ENCODE data around the gene KRT85. TPM values are rescaled to one million over a fixed set of nuclear protein-coding genes. Genes with fewer than 3 reads are reported as not detected.

KRT85 gene
- total RNA-seq, 1 donor from 2014 or later: not detected

DNA sequence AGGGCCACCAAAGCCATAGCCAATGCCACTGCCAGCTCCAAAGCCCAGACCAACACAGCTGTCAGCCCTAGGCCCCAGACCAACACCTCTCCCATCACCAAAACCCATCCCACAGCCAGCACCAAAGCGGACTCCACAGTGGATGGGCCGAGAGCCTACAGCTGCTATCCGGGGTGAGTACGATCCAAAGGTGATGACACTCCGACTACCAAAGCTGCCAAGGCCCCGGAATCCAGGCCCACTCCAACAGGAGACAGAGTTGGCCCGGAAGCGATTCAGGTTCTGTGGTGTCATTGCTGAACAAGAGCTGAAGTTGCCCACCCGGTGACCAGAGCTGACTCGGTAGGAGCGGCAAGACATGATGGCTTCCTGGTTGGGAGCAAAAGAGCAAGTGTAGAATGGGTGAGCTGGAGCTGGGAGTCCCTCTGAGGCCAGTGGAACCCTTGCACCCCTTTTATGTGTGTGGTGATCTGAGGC, 18.0 kb upstream of the KRT85 start, which contains the start of gene KRT84:
Gene KRT84, minus strand, starts transcription at position 427 of the 477 bp plus-strand sequence. Its CDS starts 67 bp downstream, at position 360.
- Histone ChIP-seq H3K27me3 (ENCODE audit: control insufficient read depth, insufficient read depth, low read length) (no peaks in the 10 kb centered on the region), H3K4me3 (ENCODE audit: low read depth, low read length) (no peak within 1 kb of the TSS), H3K36me3 (ENCODE audit: control insufficient read depth, insufficient read depth, low read length) (no peaks in the 10 kb centered on the region)
- peak; percentile 72 for FAIRE-seq
- TF ChIP-seq, protein P1, sequence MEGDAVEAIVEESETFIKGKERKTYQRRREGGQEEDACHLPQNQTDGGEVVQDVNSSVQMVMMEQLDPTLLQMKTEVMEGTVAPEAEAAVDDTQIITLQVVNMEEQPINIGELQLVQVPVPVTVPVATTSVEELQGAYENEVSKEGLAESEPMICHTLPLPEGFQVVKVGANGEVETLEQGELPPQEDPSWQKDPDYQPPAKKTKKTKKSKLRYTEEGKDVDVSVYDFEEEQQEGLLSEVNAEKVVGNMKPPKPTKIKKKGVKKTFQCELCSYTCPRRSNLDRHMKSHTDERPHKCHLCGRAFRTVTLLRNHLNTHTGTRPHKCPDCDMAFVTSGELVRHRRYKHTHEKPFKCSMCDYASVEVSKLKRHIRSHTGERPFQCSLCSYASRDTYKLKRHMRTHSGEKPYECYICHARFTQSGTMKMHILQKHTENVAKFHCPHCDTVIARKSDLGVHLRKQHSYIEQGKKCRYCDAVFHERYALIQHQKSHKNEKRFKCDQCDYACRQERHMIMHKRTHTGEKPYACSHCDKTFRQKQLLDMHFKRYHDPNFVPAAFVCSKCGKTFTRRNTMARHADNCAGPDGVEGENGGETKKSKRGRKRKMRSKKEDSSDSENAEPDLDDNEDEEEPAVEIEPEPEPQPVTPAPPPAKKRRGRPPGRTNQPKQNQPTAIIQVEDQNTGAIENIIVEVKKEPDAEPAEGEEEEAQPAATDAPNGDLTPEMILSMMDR (IDR thresholded peaks at IDR 0.05; ENCODE audit: insufficient read depth, low read length, severe bottlenecking): no peak
- no peak for DNase-seq (ENCODE audit: low read depth)

DNA sequence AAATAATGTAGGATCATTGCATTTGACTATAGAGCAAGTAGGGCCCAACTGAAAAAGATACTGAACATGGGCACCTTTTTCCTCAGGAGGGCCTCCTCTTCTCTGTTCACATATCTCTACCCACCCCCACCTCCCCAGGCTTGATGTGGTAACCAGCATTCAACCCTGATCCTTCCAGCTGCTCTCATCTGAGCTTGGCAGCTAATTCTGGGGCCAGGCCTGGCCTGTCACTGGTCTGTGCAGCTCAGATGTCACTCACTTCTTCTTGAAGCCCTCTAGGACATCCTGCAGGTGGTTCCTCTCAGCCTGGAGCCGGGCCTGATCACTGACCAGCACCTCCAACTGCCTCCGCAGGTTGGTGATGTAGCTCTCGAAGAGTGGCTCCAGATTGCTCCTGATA, 16.1 kb upstream of the KRT85 start:
- DNase-seq (ENCODE audit: low read depth): no peak
- no peak for FAIRE-seq
- Histone ChIP-seq H3K27me3 (ENCODE audit: control insufficient read depth, insufficient read depth, low read length) (no peaks in the 10 kb centered on the region), H3K4me3 (ENCODE audit: low read depth, low read length) (no peak overlapping the region), H3K36me3 (ENCODE audit: control insufficient read depth, insufficient read depth, low read length) (no peaks in the 10 kb centered on the region)
- TF ChIP-seq, protein P1 (IDR thresholded peaks at IDR 0.05; ENCODE audit: insufficient read depth, low read length, severe bottlenecking): no peak

DNA sequence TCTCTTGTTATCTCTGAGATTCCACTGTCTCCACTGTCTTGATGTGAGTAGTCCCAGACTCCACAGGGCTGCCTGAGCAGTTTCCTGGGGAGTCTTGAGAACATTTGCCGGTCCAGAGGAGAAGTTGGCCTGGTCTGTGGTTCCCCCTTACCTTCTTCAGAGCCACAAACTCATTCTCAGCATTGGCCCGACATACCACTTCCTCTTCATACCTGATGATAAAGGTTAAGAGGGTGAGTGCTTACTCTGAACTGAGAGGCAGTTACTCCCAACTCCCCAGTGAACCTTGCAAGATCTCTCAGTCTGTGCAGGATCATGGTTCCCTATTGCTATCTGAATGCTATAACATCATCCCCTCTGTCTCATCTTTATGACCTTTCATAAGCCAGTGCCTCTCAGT, 15.6 kb upstream of the KRT85 start:
- TF ChIP-seq, protein P1 (IDR thresholded peaks at IDR 0.05; ENCODE audit: insufficient read depth, low read length, severe bottlenecking): no peak
- FAIRE-seq: no peak
- no peak for DNase-seq (ENCODE audit: low read depth)

DNA sequence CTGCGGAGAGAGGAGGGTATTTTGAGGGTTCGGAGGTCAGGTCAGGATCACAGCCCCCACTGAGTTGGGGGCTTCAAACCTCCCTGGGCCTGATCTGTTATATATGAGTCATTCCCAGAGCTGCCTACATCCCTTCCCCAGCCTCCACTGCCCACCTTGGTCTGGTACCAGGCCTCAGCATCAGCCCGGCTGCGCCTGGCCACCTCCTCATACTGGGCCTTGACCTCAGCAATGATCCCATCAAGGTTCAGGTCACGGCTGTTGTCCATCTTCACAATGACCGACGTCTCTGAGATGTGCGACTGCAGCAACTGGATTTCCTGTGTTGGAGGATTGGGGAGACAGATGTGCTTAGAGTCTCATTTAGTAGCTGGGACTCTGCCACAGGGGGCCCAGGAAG, 13.9 kb upstream of the KRT85 start:
- Histone ChIP-seq H3K27me3 (ENCODE audit: control insufficient read depth, insufficient read depth, low read length) (no peaks in the 10 kb centered on the region), H3K4me3 (ENCODE audit: low read depth, low read length) (no peak overlapping the region), H3K36me3 (ENCODE audit: control insufficient read depth, insufficient read depth, low read length) (no peaks in the 10 kb centered on the region)
- FAIRE-seq (no peak), DNase-seq (ENCODE audit: low read depth) (no peak)
- TF ChIP-seq, protein P1 (IDR thresholded peaks at IDR 0.05; ENCODE audit: insufficient read depth, low read length, severe bottlenecking): no peak

More for the DNA sequence above, 15.6 kb upstream of the KRT85 start:
- H3K36me3 ChIP-seq (ENCODE audit: control insufficient read depth, insufficient read depth, low read length): no peaks in the 10 kb centered on the region
- H3K27me3 ChIP-seq (ENCODE audit: control insufficient read depth, insufficient read depth, low read length): no peaks in the 10 kb centered on the region
- no peak overlapping the region for H3K4me3 ChIP-seq (ENCODE audit: low read depth, low read length)

DNA sequence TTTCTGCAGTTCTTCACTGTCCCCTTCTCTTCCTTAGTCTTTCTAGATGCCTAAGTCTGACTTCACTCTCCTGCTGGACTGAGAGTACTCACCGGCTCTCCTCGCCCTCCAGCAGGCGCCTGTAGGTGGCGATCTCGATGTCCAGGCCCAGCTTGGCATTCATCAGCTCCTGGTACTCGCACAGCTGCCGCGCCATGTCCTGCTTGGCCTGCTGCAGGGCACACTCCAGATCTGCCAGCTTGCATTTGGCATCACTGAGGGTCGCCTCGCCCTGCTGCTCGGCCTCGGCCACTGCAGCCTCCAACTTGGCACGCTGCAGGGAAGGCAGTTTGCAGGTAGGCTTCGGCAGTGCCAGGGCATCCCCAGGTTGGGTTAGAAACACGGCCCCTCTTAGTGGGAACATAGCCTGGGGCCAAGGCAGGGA, 13.0 kb upstream of the KRT85 start:
- Histone ChIP-seq H3K4me3 (ENCODE audit: low read depth, low read length) (no peak overlapping the region), H3K27me3 (ENCODE audit: control insufficient read depth, insufficient read depth, low read length) (no peaks in the 10 kb centered on the region), H3K36me3 (ENCODE audit: control insufficient read depth, insufficient read depth, low read length) (no peaks in the 10 kb centered on the region)
- DNase-seq (ENCODE audit: low read depth) (peak; percentile 42), FAIRE-seq (no peak)
- TF ChIP-seq, protein P1 (IDR thresholded peaks at IDR 0.05; ENCODE audit: insufficient read depth, low read length, severe bottlenecking): peak; percentile 80

DNA sequence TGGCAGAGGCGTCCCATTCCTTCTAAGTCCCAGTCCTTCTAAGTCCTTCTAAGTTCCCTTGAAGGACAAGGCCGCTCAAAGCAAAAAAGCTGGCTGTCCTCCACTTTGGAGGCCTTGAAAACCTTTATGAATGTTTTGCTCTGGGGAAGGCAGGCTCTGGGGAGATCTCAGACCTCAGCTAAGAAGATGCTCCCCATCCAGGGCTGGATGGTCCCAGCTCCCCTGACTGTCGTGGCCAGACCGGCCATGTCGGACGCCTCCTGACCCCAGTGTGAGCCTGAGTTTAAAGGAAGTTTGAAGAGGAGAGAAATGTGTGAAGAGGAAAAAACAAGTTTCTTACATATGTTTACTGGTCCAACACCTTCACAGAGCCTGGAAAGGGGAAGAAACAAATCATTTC, 12.3 kb upstream of the KRT85 start:
- TF ChIP-seq, protein P1 (IDR thresholded peaks at IDR 0.05; ENCODE audit: insufficient read depth, low read length, severe bottlenecking): no peak
- DNase-seq (ENCODE audit: low read depth) (no peak), FAIRE-seq (no peak)
- Histone ChIP-seq H3K4me3 (ENCODE audit: low read depth, low read length) (no peak overlapping the region), H3K36me3 (ENCODE audit: control insufficient read depth, insufficient read depth, low read length) (no peaks in the 10 kb centered on the region), H3K27me3 (ENCODE audit: control insufficient read depth, insufficient read depth, low read length) (no peaks in the 10 kb centered on the region)

Measured in bronchial epithelial cell (primary cell).